Common myeloid progenitor, CD34-positive (primary cell): Measurements from ENCODE around the gene ZMAT2. TPM values are rescaled to one million over a fixed set of nuclear protein-coding genes. Genes with fewer than 3 reads are reported as not detected.
"Not testable (repeated sequence)": the region's sequence is repeated elsewhere in the genome, so short reads cannot be mapped to it uniquely, and the experiment has no call there.

Experiments
- CTCF ChIA-PET: fragments of 350-600 bp; sonication (Branson Sonifier 250); formaldehyde crosslinking; loops from one replicate; lab custom pipeline; 2021; ENCODE audit warnings: antibody characterized with exemption; lab: Charles Lee
- POLR2A ChIA-PET: fragments of 350-600 bp; sonication (Branson Sonifier 250); formaldehyde crosslinking; loops from one replicate; lab custom pipeline; 2021; ENCODE audit warnings: antibody characterized with exemption; lab: Charles Lee
- DNase-seq, 3 donors: peaks; one replicate each; pipeline versions ENCODE4 v3.0.0 to v3.0.0-alpha.2; 2013
- H3K27ac ChIP-seq, 2 experiments: 1 replicate in 1 of 2; 2 replicates in 1 of 2; pipeline ENCODE4 v1.7.0; 2013; ENCODE audit warnings: inconsistent platforms in 2 of 2, low read length in 2 of 2, mild to moderate bottlenecking in 2 of 2, low read depth in 1 of 2, moderate library complexity in 1 of 2; ENCODE audit not compliant: severe bottlenecking in 2 of 2, insufficient read depth in 1 of 2, poor library complexity in 1 of 2
- H3K27me3 ChIP-seq, 5 experiments: replicated peaks in 2 of 5; 1 replicate in 3 of 5; 2 replicates in 2 of 5; pipeline versions ENCODE4 v1.6.1 to v1.7.0; 2013; ENCODE audit warnings: low read length in 4 of 5, mild to moderate bottlenecking in 2 of 5, moderate library complexity in 2 of 5, inconsistent platforms in 1 of 5; ENCODE audit not compliant: insufficient read depth in 5 of 5, control insufficient read depth in 4 of 5
- H3K36me3 ChIP-seq, 4 experiments: 1 replicate in 2 of 4; 2 replicates in 2 of 4; pipeline versions ENCODE4 v1.6.1 to v1.7.0; 2013; ENCODE audit warnings: low read length in 3 of 4, control low read depth in 1 of 4, mild to moderate bottlenecking in 1 of 4; ENCODE audit not compliant: control insufficient read depth in 4 of 4, insufficient read depth in 4 of 4
- H3K4me1 ChIP-seq, 4 experiments: 1 replicate in 3 of 4; 2 replicates in 1 of 4; pipeline versions ENCODE4 v1.6.1 to v1.7.1; 2013; ENCODE audit warnings: low read length in 3 of 4, mild to moderate bottlenecking in 3 of 4, control low read depth in 1 of 4, inconsistent platforms in 1 of 4, moderate library complexity in 1 of 4; ENCODE audit not compliant: control insufficient read depth in 4 of 4, insufficient read depth in 4 of 4; ENCODE audit errors: control extremely low read depth in 1 of 4
- H3K4me3 ChIP-seq, 7 experiments: 1 replicate in 4 of 7; 2 replicates in 3 of 7; pipeline versions ENCODE4 v1.5.1 to v1.7.0; 2013; ENCODE audit warnings: mild to moderate bottlenecking in 7 of 7, low read length in 6 of 7, moderate library complexity in 6 of 7, inconsistent platforms in 2 of 7, low read depth in 2 of 7, control low read depth in 1 of 7; ENCODE audit not compliant: insufficient read depth in 4 of 7, control insufficient read depth in 1 of 7; ENCODE audit errors: extremely low read depth in 1 of 7
- H3K9me3 ChIP-seq, 5 experiments: 1 replicate in 4 of 5; 2 replicates in 1 of 5; pipeline versions ENCODE4 v1.6.1 to v1.7.1; 2013; ENCODE audit warnings: low read length in 4 of 5, mild to moderate bottlenecking in 2 of 5, inconsistent platforms in 1 of 5, low read depth in 1 of 5, moderate library complexity in 1 of 5; ENCODE audit not compliant: control insufficient read depth in 4 of 5, insufficient read depth in 2 of 5; ENCODE audit errors: control extremely low read depth in 1 of 5
- WGBS: methylation state at CpG from one replicate; pipeline ENCODE4 v1.1.5; 2013; ENCODE audit not compliant: insufficient coverage; 5-methylcytosine and 5-hydroxymethylcytosine counted together
- polyA plus RNA-seq: library from polyadenylated mRNA; unstranded; fragments of 120-200 nt; gene quantifications from one replicate; pipeline ENCODE4 v1.2.1, GENCODE V29; 2013

Gene ZMAT2, protein sequence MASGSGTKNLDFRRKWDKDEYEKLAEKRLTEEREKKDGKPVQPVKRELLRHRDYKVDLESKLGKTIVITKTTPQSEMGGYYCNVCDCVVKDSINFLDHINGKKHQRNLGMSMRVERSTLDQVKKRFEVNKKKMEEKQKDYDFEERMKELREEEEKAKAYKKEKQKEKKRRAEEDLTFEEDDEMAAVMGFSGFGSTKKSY
- polyA plus RNA-seq, result 74.7 TPM

DNA sequence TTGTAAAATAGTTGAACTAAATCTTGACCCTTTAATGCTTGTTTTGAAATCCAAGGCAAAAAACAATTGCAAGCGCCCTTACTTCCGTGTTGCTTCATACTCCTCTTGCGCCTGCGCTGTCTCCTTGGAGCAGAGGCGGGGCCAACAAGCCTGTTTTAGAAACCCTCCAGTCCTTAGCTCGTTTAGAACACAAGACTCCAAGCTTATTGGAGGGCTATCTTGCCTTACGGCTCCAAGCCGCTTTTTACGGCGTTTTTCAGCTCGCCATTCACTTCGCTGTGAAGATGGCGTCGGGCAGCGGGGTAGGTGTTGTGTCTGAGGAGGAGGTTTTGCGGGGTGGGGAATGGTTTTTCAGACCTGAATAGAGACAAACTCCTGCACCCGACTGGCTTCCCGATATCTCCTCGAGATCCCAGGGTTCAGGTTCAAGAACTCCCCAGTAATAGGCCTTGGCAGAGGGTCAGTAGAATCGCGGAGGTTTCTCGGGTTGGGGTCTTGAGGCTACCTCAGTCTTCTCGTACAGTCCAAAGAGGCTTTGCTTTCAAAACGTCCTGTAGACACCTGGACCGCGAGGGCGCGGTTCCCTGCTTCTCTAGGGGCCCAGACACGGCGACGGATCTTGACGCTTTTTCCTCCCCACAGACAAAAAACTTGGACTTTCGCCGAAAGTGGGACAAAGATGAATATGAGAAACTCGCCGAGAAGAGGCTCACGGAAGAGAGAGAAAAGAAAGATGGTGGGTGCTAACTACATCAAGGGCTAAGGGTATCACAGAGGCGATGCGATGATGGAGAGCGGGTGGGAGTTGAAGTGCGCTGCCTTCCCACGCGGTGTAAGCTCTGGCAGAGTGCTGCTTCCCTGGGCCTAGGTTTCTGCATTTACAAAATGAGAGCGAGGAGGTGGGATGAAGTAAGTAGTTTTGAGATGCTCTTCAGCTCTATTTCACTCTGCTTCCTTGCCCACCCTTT lies at the start of gene ZMAT2:
Gene ZMAT2, plus strand, starts transcription at position 271 of the 968 bp plus-strand sequence. Its CDS starts 14 bp downstream, at position 285.
- POLR2A ChIA-PET, result interaction anchor here (0.6 to 2.0 kb wide), 2 partner anchors 9 to 11 kb away, joined by 3 to 4 read pairs; partner anchors contain the start of genes HARS1 and HARS2
- WGBS, result 2% methylated on average over 27 of the region's 44 CpGs
- H3K4me1 ChIP-seq, result peaks cover 9 to 19% (median 15%) of the 10 kb centered on the region in 4 experiments
- peak within 1 kb of the TSS; percentile 84 to 100 (median 98) for H3K4me3 ChIP-seq
- peak; percentile 99 for DNase-seq
- H3K27me3 ChIP-seq, result no peaks in the 10 kb centered on the region
- CTCF ChIA-PET, result interaction anchor here (1.1 to 2.5 kb wide), 2 partner anchors 10 to 37 kb away, joined by 4 to 16 read pairs; no protein-coding TSS in a partner anchor
- H3K27ac ChIP-seq, result peak within 1 kb of the TSS; percentile 83 to 89
- H3K36me3 ChIP-seq, result peaks cover 38 to 77% (median 62%) of the 10 kb centered on the region in 4 experiments
- H3K9me3 ChIP-seq, result no peaks in the 10 kb centered on the region

DNA sequence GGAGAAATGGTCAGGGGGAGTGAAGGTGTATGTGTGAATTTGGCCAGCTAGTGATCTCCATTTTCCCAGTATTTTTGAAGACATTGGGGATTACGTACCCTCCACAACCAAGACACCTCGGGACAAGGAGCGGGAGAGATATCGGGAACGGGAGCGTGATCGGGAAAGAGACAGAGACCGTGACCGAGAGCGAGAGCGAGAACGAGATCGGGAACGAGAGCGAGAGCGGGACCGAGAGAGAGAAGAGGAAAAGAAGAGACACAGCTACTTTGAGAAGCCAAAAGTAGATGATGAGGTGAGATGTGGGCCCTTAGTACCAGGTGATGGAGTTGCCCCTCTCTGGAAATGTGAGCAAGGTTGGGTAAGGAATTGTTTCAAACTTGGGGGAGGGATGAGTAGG lies 41.4 kb upstream of the ZMAT2 start:
- no peak overlapping the region for H3K27ac ChIP-seq
- H3K9me3 ChIP-seq, result no peaks in the 10 kb centered on the region
- DNase-seq, result no peak
- CTCF ChIA-PET, result interaction anchor here (1.0 kb wide), 1 partner anchor 14 kb away, joined by 3 read pairs; no protein-coding TSS in a partner anchor
- WGBS, result 98% methylated on average over 17 of the region's 17 CpGs
- no peaks in the 10 kb centered on the region for H3K27me3 ChIP-seq
- H3K4me1 ChIP-seq, result peaks cover 0 to 2% (median under 1%) of the 10 kb centered on the region in 4 experiments
- POLR2A ChIA-PET, result no interaction called here
- peaks cover 42 to 90% (median 69%) of the 10 kb centered on the region in 4 experiments for H3K36me3 ChIP-seq
- H3K4me3 ChIP-seq, result no peak overlapping the region

- H3K36me3 ChIP-seq, result peaks cover 37 to 75% (median 61%) of the 10 kb centered on the region in 4 experiments
- POLR2A ChIA-PET, CTCF ChIA-PET: not testable (repeated sequence)
These were observed 39.9 kb upstream of the ZMAT2 start for GRCh38 chr5:140660371-140660770.

GRCh38 chr5:140664030-140664358 lies 36.3 kb upstream of the ZMAT2 start:
- 45% methylated on average over 18 of the region's 18 CpGs for WGBS
- POLR2A ChIA-PET, result interaction anchor here (1.0 to 2.0 kb wide), 2 partner anchors 16 to 118 kb away, joined by 3 to 10 read pairs; partner anchors contain the start of genes IK and NDUFA2
- H3K4me3 ChIP-seq, result peak overlapping the region; percentile 77 to 97 (median 84)

More at GRCh38 chr5:140660371-140660770, 39.9 kb upstream of the ZMAT2 start:
- 100% methylated on average over 2 of the region's 6 CpGs for WGBS
- not testable (repeated sequence) for H3K27me3 ChIP-seq, H3K4me1 ChIP-seq, H3K9me3 ChIP-seq, DNase-seq, H3K4me3 ChIP-seq, H3K27ac ChIP-seq

DNA sequence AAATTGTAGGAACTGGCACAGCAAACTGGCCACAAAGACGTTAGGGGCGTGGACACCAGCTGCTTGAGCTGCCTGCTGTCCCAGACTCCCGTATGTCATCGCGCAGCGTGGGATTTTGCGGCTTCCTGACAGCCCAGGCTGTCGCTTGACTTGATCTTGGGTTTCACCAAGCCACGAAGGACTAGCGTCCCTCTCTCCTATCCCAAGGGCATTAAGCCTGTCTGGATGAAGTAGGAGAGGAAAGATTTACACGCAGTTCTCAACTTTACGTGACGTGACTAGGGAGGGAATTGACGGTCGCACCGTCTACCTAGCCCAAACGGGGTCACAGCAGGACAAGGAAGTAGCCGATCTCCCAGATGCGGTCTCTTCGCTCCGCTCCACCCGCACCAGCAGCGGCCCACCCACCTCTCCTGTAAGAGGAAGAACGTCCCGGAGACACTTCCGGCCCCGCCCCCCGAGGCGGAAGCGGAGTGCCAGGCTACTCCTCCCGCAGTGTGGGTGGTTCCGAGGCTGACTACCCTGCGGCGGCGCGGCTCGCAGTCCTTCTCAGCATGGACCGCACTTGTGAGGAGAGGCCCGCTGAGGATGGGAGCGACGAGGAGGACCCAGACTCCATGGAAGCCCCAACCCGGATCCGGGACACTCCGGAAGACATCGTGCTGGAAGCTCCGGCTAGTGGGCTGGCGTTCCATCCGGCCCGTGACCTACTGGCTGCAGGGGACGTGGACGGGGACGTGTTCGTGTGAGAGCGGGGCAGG lies 35.7 kb upstream of the ZMAT2 start, which contains the start of gene WDR55:
Gene WDR55, plus strand, starts transcription at position 546 of the 761 bp plus-strand sequence. Its CDS starts 9 bp downstream, at position 555.
- ChIA-PET POLR2A (interaction anchor here (1.0 to 2.0 kb wide), 2 partner anchors 17 to 118 kb away, joined by 3 to 10 read pairs; partner anchors contain the start of genes IK and NDUFA2), CTCF (interaction anchor here (0.6 to 1.6 kb wide), 6 partner anchors 9 to 421 kb away, joined by 3 to 5 read pairs (median 3); partner anchors contain the start of genes IK and NDUFA2)
- peak within 1 kb of the TSS; percentile 77 to 97 (median 84) for H3K4me3 ChIP-seq
- WGBS, result 0% methylated on average over 27 of the region's 54 CpGs
- peak; percentile 95 to 97 (median 95) for DNase-seq
- no peaks in the 10 kb centered on the region for H3K9me3 ChIP-seq
- H3K4me1 ChIP-seq, result peaks cover 0 to 13% (median 9%) of the 10 kb centered on the region in 4 experiments
- no peaks in the 10 kb centered on the region for H3K27me3 ChIP-seq
- peaks cover 23 to 63% (median 45%) of the 10 kb centered on the region in 4 experiments for H3K36me3 ChIP-seq
- peak within 1 kb of the TSS; percentile 67 to 93 for H3K27ac ChIP-seq

More at GRCh38 chr5:140664030-140664358, 36.3 kb upstream of the ZMAT2 start:
- CTCF ChIA-PET, result interaction anchor here (0.7 to 1.3 kb wide), 5 partner anchors 9 to 102 kb away, joined by 3 to 5 read pairs (median 3); partner anchors contain the start of genes IK and NDUFA2
- H3K9me3 ChIP-seq, result no peaks in the 10 kb centered on the region
- no peaks in the 10 kb centered on the region for H3K27me3 ChIP-seq
- no peak for DNase-seq
- peaks cover 26 to 63% (median 46%) of the 10 kb centered on the region in 4 experiments for H3K36me3 ChIP-seq
- peak overlapping the region; percentile 67 to 93 for H3K27ac ChIP-seq
- H3K4me1 ChIP-seq, result peaks cover 0 to 13% (median 9%) of the 10 kb centered on the region in 4 experiments

GRCh38 chr5:140671035-140671434 lies 29.2 kb upstream of the ZMAT2 start:
- peaks cover 16 to 75% (median 51%) of the 10 kb centered on the region in 4 experiments for H3K36me3 ChIP-seq
- DNase-seq, H3K4me3 ChIP-seq, H3K4me1 ChIP-seq, H3K27me3 ChIP-seq, CTCF ChIA-PET, H3K27ac ChIP-seq, POLR2A ChIA-PET, H3K9me3 ChIP-seq: not testable (repeated sequence)
- no CpG with 5 or more reads among the region's 4 CpGs for WGBS
